Measurements from ENCODE around the gene STK11.
"Not testable (repeated sequence)": the region's sequence is repeated elsewhere in the genome, so short reads cannot be mapped to it uniquely, and the experiment has no call there.

Gene STK11

GRCh38 chr19:1169411-1169791 is 36.2 kb upstream of the STK11 start:
- no peak for DNase-seq (ENCODE audit: low read depth)

GRCh38 chr19:1169921-1170885 is 35.4 kb upstream of the STK11 start:
- no peak for DNase-seq (ENCODE audit: low read depth)

- no peak for DNase-seq (ENCODE audit: low read depth)
These were observed 34.4 kb upstream of the STK11 start for GRCh38 chr19:1170938-1171754.

- DNase-seq (ENCODE audit: low read depth) = no peak
These were observed 33.7 kb upstream of the STK11 start for GRCh38 chr19:1171755-1172352.

GRCh38 chr19:1172353-1173158 is 33.0 kb upstream of the STK11 start:
- DNase-seq (ENCODE audit: low read depth) = no peak

- no peak for DNase-seq (ENCODE audit: low read depth)
These were observed 32.3 kb upstream of the STK11 start for GRCh38 chr19:1173159-1173844.

- peak; percentile 96 for DNase-seq (ENCODE audit: low read depth)
These were observed 31.5 kb upstream of the STK11 start, which contains the start of gene SBNO2 for GRCh38 chr19:1173845-1174809. TSS of gene SBNO2 (minus strand) at chr19:1174268. CDS start at chr19:1154276, 19,992 bp downstream.

- no peak for DNase-seq (ENCODE audit: low read depth)
These were observed 28.1 kb upstream of the STK11 start for GRCh38 chr19:1177322-1178114.

- no peak for DNase-seq (ENCODE audit: low read depth)
These were observed 24.0 kb upstream of the STK11 start for GRCh38 chr19:1181606-1182005.

- DNase-seq (ENCODE audit: low read depth) = no peak
These were observed 23.5 kb upstream of the STK11 start for GRCh38 chr19:1182068-1182467.

- DNase-seq (ENCODE audit: low read depth) = no peak
These were observed 22.9 kb upstream of the STK11 start for GRCh38 chr19:1182727-1183126.

GRCh38 chr19:1183543-1184172 is 21.9 kb upstream of the STK11 start:
- DNase-seq (ENCODE audit: low read depth) = no peak

GRCh38 chr19:1189419-1189818 is 16.2 kb upstream of the STK11 start:
- no peak for DNase-seq (ENCODE audit: low read depth)

- DNase-seq (ENCODE audit: low read depth) = no peak
These were observed 6.0 kb upstream of the STK11 start for GRCh38 chr19:1199531-1199930.

GRCh38 chr19:1200614-1201013 is 5.0 kb upstream of the STK11 start:
- not testable (repeated sequence) for DNase-seq (ENCODE audit: low read depth)

GRCh38 chr19:1206150-1206863 is 729 bp downstream of the STK11 start:
- DNase-seq (ENCODE audit: low read depth) = no peak

GRCh38 chr19:1206864-1207450 is 1.4 kb downstream of the STK11 start:
- DNase-seq (ENCODE audit: low read depth) = no peak
